GM21528 (cell line): Measurements from ENCODE around the gene ARID5A.
"Not testable (repeated sequence)": the region's sequence is repeated elsewhere in the genome, so short reads cannot be mapped to it uniquely, and the experiment has no call there.

Source experiments
- ATAC-seq: cut with Tn5 transposase; IDR thresholded peaks from one replicate; pipeline ENCODE4 v1.9.1; 2021; ENCODE audit warnings: mild to moderate bottlenecking, moderate library complexity; ENCODE audit not compliant: unreplicated experiment, low FRiP score

Gene ARID5A

GRCh38 chr2:96554293-96555145 is 18.0 kb downstream of the ARID5A start:
- peak; percentile 48 for ATAC-seq

GRCh38 chr2:96555146-96555610 is 18.6 kb downstream of the ARID5A start:
- no peak for ATAC-seq

- no peak for ATAC-seq
Observed at GRCh38 chr2:96556441-96557330, 20.1 kb downstream of the ARID5A start.

- not testable (repeated sequence) for ATAC-seq
Observed at GRCh38 chr2:96557421-96557820, 20.9 kb downstream of the ARID5A start.

- no peak for ATAC-seq
Observed at GRCh38 chr2:96558061-96558460, 21.5 kb downstream of the ARID5A start.

GRCh38 chr2:96558485-96558884 is 21.9 kb downstream of the ARID5A start:
- no peak for ATAC-seq

- no peak for ATAC-seq
Observed at GRCh38 chr2:96564026-96564425, 27.5 kb downstream of the ARID5A start.

GRCh38 chr2:96564563-96564962 is 28.0 kb downstream of the ARID5A start:
- ATAC-seq: no peak

- no peak for ATAC-seq
Observed at GRCh38 chr2:96565111-96565510, 28.6 kb downstream of the ARID5A start.

- no peak for ATAC-seq
Observed at GRCh38 chr2:96568094-96568493, 31.5 kb downstream of the ARID5A start.

GRCh38 chr2:96574364-96574763 is 37.8 kb downstream of the ARID5A start:
- ATAC-seq: no peak

- no peak for ATAC-seq
Observed at GRCh38 chr2:96575785-96576456, 39.4 kb downstream of the ARID5A start.

- ATAC-seq: no peak
Observed at GRCh38 chr2:96577501-96577900, 40.9 kb downstream of the ARID5A start.

- ATAC-seq: no peak
Observed at GRCh38 chr2:96578731-96579130, 42.2 kb downstream of the ARID5A start.

GRCh38 chr2:96579422-96579821 is 42.9 kb downstream of the ARID5A start:
- no peak for ATAC-seq

GRCh38 chr2:96580771-96581170 is 44.2 kb downstream of the ARID5A start:
- no peak for ATAC-seq

GRCh38 chr2:96584017-96584416 is 47.5 kb downstream of the ARID5A start:
- no peak for ATAC-seq

GRCh38 chr2:96587843-96588242 is 51.3 kb downstream of the ARID5A start:
- no peak for ATAC-seq

GRCh38 chr2:96591054-96591453 is 54.5 kb downstream of the ARID5A start:
- ATAC-seq: no peak

- ATAC-seq: no peak
Observed at GRCh38 chr2:96591494-96591893, 54.9 kb downstream of the ARID5A start.

GRCh38 chr2:96594282-96594681 is 57.7 kb downstream of the ARID5A start:
- ATAC-seq: no peak
